LNCAP (cell line): ENCODE measurements around the gene SP4.
A peak's percentile ranks its signal among the peaks of the same experiment; 100 is the strongest.

Experiments used
- TF ChIP-seq, protein P1 (sequence below): fragments of 450-650 bp; IDR thresholded peaks from 2 replicates; pipeline ENCODE4 v1.5.1; 2017; ENCODE audit warnings: mild to moderate bottlenecking

The SP4 gene

DNA sequence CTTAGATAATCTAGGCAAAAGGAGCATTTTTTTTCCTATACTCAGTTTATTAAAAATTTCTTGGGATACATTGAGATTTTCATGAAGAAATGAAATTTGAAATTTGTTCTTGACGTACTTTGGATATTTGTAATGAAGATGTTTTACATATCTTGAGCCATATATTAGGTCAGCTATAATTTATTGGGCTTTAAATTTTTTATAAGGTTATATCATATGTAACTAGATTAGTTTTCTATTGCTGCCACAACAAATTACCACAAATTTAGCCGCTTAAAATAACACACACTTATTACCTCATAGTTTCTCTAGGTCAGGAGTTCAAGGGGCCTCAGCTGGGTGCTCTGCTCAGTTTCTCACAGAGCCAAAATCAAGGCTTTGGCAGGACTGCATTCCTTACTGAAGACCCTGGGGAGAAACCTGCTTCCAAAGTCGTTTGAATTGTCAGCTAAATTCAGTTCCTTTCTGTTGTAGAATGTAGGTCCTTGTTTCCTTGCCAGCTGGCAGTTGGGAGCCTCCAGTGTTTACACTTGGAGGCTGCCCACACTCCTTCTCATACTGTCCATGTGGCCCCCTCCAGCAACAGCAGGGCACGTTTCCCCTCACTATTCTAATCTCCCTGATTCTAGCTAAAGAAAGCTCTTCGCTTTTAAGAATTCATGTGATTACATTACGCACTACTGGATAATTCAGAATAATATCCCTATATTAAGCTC is 72.4 kb downstream of the SP4 start:
- TF ChIP-seq, protein P1, sequence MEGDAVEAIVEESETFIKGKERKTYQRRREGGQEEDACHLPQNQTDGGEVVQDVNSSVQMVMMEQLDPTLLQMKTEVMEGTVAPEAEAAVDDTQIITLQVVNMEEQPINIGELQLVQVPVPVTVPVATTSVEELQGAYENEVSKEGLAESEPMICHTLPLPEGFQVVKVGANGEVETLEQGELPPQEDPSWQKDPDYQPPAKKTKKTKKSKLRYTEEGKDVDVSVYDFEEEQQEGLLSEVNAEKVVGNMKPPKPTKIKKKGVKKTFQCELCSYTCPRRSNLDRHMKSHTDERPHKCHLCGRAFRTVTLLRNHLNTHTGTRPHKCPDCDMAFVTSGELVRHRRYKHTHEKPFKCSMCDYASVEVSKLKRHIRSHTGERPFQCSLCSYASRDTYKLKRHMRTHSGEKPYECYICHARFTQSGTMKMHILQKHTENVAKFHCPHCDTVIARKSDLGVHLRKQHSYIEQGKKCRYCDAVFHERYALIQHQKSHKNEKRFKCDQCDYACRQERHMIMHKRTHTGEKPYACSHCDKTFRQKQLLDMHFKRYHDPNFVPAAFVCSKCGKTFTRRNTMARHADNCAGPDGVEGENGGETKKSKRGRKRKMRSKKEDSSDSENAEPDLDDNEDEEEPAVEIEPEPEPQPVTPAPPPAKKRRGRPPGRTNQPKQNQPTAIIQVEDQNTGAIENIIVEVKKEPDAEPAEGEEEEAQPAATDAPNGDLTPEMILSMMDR: no peak

DNA sequence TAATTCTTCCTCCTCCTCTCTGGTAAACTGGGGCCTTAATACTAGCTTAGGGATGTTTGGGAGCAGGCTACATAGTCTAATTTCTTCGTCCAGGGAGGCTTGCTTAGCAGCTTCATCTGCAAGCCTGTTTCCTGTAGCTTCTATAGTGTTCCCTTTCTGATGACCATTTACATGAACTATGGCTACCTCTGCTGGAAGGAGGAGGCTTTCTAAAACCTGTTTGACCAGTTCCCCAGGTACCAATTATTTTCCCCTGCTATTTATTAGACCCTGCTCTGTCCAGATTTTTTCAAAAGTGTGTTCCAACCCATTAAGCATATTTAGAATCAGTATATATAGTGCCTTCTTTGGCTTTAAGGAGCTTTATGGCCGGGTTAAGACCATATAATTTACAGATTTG is 76.1 kb downstream of the SP4 start:
- TF ChIP-seq, protein P1: no peak

DNA sequence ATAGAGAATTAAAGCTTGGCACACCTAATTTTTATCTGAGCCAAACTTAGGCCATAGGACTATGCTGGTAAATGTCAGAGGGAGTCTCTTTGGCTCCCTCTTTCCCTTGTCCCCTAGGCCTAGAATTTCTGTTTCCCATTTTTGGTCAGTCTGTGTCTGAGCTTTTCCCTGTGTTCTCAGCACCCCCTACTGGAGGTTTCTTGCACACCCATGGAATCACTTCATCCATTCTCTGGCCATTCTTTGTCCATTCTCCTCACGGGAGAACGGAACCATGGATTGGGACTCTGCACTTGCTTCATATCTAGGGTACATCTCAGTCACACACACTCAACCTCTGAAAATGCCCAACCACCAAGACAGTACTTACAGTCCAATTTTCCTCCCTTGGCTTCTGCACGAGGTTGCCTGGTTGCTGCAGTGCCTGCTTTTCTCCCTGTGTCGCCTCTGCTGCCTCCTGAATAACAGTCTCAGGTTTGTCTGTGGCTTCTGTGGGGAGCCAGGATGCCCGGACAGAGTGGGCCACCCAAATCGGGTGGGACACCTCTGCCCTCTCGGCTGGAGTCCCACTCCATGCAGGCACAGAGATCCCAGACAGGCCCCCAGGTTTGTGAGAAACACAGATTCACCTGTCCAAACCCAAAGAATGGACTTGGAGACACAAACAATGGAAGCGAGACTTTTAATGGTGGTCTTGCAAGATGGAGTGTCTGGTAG is 79.9 kb downstream of the SP4 start:
- TF ChIP-seq, protein P1: peak; percentile 79

DNA sequence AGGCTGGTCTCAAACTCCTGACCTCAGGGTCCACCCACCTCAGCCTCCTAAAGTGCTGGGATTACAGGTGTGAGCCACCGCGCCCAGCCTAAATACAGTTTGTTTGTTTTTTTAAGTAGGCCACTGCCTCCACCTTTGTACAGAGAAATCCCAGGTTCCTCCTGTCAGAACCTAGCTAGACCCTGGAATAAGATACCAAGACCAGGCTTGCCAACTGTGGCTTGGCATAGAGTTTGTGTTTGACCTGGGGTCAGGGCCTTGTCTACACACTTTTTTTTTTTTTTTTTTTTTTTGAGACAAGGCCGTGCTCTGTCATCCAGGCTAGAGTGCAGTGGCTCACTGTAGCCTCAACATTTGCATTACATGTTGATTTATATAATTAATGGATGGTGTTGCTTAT is 80.7 kb downstream of the SP4 start:
- TF ChIP-seq, protein P1: no peak

DNA sequence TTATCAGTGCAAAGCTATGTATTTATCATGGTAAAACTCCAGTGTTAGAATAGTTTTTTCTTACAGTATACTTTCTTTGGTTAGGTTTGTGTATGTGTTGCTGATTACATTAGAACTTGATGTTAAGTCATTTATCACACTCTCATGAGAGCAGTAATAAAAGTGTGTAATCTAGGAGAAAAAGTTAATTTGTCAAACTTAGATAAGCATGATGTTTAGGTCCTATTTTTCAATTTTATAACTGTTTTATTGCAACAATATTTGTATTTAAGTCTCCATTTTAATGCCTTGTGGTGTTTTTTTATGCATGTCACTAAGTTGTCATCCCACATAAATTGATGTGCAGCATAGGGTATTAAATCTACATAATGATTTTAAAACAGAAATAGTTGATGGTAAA is 86.2 kb downstream of the SP4 start:
- TF ChIP-seq, protein P1: no peak

DNA sequence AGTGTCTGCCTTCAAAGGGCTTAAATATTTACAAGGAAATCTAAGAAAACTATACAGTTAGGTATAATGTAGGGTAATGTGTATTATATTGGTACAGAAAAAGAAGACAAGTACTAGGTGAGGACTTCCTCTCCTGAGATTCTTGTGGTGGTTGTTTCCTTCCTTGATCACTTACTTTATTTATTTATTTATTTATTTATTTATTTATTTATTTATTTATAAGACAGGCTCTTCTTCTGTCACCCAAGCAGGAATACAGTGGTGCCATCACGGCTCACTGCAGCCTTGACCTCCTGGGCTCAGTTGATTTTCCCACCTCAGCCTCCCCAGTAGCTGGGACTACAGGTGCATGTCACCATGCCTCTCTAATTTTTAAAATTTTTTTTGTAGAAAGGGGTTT is 96.8 kb downstream of the SP4 start:
- TF ChIP-seq, protein P1: no peak

DNA sequence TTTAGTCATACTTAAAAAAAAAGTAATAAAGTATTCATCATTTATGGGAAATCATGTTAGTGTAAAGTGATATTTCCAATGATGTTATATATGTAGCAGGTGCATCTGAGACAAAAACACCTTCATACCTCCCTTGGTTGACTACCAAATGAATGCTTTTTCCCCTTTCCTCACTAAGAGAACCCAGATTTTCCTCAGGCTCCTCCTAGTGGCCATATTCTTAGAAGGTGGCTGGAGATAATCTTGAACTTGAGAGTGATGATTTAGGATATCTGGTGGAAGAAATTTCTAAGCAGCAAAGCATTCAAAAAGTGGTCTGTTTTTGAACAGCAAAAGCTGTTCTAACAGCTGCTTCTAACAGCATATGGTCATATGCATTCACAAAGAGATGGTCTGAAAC is 98.1 kb downstream of the SP4 start:
- TF ChIP-seq, protein P1: peak; percentile 41; the same call in 1 of the 2 replicates
